ENCODE data around the gene LIF.
A peak's percentile ranks its signal among the peaks of the same experiment; 100 is the strongest.
"Not testable (repeated sequence)": the region's sequence is repeated elsewhere in the genome, so short reads cannot be mapped to it uniquely, and the experiment has no call there.

The LIF gene

DNA sequence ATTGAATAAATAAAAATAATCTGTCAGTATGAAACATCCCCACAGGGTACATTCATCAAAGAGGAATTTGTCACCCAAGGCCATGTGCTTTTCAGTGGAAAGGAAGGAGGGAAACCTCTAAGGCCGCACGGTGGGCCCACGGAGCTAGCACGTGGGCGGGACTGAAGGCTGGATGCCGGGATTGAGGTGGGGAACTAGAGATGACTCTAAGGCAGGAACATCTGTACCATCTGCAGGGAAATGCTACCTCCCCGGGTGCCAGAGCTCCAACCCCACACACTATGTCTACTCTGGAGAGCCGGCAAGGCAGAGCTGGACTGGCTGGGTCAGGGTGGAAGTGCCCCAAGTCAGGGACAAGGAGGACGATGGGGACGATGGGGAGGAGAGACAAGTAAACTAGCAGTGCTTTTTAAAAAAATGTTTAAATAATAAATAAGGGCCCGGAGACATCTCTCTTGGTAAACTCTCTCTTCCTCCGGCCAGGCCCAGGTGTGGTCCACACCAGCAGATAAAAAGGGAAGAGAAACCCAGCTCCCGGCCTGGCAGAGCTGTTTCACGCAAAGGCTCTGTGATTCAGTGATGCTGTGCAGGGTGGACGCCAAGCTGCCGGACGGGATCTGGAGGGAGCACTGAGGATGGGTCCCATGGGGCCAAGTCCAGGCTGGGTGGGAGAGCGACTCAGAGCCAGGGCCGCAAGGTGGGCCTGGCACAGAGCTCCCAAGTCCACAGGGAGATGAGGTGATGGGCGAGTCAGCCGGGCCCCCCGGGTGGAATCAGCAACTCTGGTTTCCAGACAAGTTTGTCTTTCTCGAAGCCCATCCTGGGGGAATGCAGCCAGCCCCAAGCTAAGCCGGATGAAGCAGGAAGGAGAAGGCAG, 5.8 kb downstream of the LIF start:
- DNase-seq, result no peak

- no peak for DNase-seq
Observed at GRCh38 chr22:30239488-30240405, 6.8 kb downstream of the LIF start.

- peak; percentile 29 for DNase-seq
Observed at GRCh38 chr22:30238661-30239487, 7.7 kb downstream of the LIF start.

DNA sequence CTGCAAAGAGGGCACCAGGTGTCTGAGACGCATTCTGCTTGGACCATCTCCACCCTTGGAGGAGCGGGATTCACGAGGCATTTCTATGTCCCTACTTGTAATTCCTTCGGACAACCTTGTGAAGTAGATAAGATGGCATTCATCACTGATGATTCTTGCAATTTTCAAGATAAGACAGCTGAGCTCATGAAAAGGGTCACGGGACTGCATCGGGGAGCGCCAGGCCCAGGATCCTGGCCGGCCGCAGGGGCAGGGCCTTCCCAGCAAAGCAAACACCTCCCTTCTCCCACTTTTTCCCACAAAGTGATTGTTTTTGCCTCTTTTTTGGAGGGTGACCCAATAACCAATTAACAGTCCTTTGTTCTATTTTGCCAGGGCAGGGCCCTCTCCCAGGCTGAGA, 8.4 kb downstream of the LIF start:
- no peak for DNase-seq

DNA sequence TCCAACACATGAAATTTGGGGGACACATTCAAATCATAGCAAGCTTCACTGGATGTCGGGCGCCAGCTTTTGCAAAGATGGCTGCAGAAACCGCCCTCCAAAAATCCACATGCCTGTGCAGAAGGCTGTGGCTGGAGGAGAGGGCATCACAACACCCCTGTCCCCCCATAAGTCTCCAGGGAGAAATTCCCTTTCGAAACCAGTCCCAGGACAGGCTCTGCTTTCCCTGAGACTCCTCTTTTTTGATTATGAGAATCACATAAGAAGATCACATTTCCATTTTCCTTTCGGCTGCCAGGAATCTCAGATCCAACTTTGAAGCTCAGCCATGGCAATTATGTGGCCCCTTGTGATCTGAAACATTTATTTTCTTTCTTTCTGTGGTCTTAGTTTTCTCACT, 9.7 kb downstream of the LIF start:
- DNase-seq, result no peak

GRCh38 chr22:30235687-30236170, 10.8 kb downstream of the LIF start:
- DNase-seq, result no peak

DNA sequence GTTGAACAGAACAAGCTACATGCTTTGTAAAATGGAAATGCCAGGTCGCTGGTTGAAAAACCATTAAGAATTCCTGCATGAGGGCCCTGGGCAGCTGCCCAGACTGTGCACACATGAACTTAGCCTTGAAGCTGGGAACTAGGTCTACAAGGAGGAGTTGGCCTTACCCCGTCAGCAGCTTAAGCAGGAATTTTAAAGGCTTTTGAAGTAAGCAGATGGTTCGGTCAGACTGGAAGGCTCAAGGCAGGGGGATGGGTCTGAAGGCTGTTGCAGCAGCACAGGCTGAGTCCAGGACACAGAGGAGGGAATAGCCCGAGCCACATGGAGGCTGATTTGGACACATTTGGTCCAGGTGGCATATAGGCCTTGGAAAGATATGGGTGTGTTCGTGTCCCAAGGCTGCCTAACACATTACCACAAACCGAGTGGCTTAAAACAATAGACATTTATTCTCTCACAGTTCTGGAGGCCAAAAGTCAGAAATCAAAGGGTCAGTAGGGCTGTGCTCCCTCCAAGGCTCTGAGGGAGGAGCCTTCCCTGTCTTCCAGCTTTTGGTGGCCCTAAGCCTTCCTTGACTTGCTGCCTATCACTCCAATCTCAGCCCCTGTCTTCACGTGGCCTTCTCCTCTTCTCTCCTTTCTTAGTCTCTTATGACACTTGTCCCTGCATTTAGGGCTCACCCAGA, 11.6 kb downstream of the LIF start:
- DNase-seq, result no peak

- not testable (repeated sequence) for DNase-seq
Observed at GRCh38 chr22:30234325-30234724, 12.2 kb downstream of the LIF start.

DNA sequence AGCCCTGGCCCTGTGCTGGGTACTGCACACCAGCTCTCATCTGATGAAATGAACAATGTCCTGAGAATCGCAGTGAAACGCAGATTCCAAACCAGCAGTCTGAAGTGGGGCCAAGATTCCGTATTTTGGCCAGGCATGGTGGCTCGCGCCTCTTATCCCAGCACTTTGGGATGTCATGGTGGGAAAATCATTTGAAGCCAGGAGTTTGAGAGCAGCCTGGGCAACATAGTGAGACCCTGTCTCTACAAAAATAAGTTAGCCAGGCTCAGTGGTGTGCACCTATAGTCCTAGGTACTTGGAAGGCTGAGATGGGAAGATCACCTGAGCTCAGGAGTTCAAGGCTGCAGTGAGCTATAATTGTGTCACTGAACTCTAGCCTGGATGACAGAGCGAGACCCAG, 13.0 kb downstream of the LIF start:
- no peak for DNase-seq

DNA sequence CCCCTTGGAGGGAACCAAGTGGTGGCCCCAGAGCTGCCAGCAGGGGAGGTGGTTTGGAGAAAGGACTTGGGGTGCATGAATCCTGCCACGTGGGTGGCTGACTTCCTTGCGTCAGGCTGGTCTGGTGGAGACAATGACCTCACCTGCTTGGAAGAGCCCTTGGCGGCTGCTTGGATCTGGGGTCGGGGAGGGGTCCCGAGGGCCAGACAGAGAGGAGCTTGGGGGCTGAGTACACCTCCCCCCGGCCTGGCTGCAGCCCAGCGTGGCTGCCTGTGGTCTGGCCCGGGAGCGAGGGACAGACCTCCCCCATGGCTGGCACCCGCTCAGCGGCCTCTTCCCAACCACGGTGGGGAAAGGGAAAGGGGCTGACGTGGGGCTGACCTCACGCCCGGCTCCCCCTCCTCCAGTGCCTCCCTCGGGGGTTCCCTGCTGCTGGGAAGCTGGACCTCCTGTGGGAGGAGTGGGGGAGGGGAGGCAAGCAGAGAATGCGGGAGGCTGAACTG, 13.8 kb downstream of the LIF start:
- no peak for DNase-seq

DNA sequence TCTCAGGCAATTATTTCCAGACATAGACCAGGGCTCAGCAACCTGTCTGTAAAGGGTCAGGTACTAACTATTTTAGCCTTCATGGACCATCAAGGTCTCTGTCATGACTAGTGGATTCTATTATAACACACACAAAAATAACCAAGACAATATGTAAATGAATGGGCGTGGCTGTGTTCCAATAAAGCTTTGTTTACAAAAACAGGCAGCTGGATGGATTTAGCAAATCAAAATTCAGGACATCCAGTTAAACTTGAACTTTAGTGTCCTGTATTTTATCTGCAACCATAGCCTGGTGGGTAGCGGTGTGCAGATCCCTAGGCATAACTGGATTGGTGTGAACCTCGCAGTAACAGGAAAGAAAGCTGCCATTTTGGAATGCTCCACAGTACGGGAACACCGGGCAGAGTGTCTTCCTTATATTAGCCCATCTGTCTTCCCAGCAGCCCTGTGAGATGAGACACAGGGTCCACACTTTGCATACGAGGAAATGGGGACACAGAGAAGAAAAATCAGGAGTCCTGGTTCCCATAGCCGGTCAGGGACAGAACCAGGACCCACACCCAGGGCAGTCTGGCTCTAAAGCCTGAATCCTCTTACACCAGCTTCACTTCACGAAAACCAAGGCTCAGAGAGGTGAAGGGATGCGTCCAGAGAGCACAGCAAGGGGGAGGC, 15.6 kb downstream of the LIF start:
- DNase-seq, result no peak

GRCh38 chr22:30230330-30230729, 16.2 kb downstream of the LIF start:
- no peak for DNase-seq

GRCh38 chr22:30228509-30229359, 17.8 kb downstream of the LIF start:
- no peak for DNase-seq

GRCh38 chr22:30227438-30228228, 18.9 kb downstream of the LIF start:
- DNase-seq, result no peak

GRCh38 chr22:30226192-30226832, 20.2 kb downstream of the LIF start:
- no peak for DNase-seq

- no peak for DNase-seq
Observed at GRCh38 chr22:30225220-30225927, 21.2 kb downstream of the LIF start.

- DNase-seq, result peak; percentile 43
Observed at GRCh38 chr22:30224161-30224857, 22.2 kb downstream of the LIF start.

DNA sequence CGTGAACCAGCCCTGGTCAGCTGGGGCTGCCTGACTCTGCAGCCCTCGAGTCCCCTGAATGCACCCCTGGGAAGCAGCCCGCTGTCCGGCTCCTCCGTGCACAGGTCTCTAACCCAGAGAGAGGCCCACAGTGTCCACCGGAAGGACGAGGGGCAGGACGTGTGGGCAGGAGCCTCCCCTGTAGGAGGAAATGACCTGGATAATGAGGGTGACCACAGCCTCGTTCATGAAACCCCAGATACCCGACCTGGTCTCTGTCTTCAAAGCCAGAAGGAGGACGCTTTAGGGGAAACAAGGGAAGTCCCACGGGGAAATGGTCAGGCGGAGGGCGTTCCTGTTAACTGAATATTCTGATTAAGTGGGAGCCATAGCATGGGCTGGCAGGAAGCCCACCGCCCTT, 23.3 kb downstream of the LIF start:
- no peak for DNase-seq

All from OCI-M1 (cell line).